ENCODE data around the gene KIRREL3. TPM values are rescaled to one million over a fixed set of nuclear protein-coding genes. Genes with fewer than 3 reads are reported as not detected.

KIRREL3 gene
- total and polyA plus RNA-seq, 5 donors, result 0.74 to 1.2 (median 1.0) TPM

DNA sequence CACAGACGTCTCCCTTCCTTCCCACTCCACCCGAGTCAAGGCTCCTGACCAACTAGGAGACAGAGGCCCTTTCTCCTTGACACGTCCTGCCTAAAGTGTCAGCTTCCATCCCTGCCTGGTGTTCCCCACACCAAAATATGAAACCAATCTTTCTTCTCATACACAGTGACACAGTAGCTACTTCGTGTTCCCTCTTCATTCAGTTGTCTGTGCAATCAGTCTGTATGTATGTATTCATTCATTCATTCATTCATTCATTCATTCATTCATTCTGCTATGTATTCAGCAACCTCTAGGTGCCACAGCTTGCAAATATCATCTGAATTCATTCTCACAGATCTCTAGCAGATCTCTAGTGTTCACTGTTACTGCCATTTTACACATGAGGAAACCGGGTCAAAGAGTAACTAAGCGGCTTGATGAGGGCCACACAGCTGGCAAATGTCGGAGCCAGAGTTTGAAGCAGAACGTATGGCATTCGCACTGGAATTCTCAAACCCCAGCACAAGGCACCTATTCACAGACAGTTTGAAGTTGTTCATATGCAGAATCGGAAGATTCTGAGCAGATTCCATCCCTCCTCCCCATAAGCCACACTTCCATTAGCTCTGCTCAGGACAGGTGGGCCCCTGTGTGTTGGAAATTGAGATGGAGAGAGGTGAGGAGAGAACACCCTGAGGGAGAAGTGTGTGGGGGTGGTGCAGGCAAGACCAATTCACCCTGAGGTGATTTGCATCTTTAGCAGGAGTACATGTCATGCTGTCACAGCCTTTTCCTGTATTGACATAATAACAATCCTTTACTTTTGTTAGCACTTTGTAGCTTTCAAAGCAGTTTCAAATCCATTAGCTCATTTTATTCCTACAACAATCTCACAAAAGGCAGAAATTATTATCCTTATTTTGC lies 369.4 kb downstream of the KIRREL3 start:
- Histone ChIP-seq H3K27me3 (ENCODE audit: control insufficient read depth, insufficient read depth) (no peaks in the 10 kb centered on the region), H3K27ac (ENCODE audit: low read length) (no peak overlapping the region), H3K9me3 (ENCODE audit: control insufficient read depth, low read length) (no peaks in the 10 kb centered on the region), H3K4me3 (ENCODE audit: low read length) (no peak overlapping the region), H3K4me1 (ENCODE audit: control insufficient read depth, insufficient read depth, low read length) (no peaks in the 10 kb centered on the region)
- ATAC-seq (no peak), DNase-seq (no peak)
- 78% methylated on average over 10 of the region's 10 CpGs for WGBS
- intact Hi-C loops (cut with DNase I), result no loop called here

DNA sequence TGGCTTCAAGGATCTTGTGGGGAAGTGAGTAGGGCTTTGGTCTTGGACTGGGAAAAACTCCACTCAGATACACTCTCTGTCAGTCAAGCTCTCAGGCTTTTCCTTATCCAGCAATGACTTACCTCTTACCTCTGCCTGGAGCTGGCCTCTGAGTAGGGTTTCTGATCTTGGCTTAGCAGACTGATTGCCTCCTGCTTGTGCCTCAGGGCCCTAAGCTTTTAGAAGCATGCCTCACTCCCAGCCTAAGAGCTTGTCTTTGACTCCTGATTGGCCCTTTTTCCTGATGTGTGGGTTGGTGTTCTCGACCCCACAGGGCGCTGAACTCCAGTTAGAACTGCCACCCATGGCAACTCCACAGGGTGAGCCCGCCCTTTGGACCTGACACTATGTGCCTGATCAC lies 370.1 kb downstream of the KIRREL3 start:
- Histone ChIP-seq H3K9me3 (ENCODE audit: control insufficient read depth, low read length) (no peaks in the 10 kb centered on the region), H3K27ac (ENCODE audit: low read length) (no peak overlapping the region), H3K4me3 (ENCODE audit: low read length) (no peak overlapping the region), H3K27me3 (ENCODE audit: control insufficient read depth, insufficient read depth) (no peaks in the 10 kb centered on the region), H3K4me1 (ENCODE audit: control insufficient read depth, insufficient read depth, low read length) (no peaks in the 10 kb centered on the region)
- DNase-seq, result no peak
- whole genome bisulfite sequencing, result 93% methylated on average over 3 of the region's 3 CpGs
- intact Hi-C loops (cut with DNase I), result no loop called here
- no peak for ATAC-seq

DNA sequence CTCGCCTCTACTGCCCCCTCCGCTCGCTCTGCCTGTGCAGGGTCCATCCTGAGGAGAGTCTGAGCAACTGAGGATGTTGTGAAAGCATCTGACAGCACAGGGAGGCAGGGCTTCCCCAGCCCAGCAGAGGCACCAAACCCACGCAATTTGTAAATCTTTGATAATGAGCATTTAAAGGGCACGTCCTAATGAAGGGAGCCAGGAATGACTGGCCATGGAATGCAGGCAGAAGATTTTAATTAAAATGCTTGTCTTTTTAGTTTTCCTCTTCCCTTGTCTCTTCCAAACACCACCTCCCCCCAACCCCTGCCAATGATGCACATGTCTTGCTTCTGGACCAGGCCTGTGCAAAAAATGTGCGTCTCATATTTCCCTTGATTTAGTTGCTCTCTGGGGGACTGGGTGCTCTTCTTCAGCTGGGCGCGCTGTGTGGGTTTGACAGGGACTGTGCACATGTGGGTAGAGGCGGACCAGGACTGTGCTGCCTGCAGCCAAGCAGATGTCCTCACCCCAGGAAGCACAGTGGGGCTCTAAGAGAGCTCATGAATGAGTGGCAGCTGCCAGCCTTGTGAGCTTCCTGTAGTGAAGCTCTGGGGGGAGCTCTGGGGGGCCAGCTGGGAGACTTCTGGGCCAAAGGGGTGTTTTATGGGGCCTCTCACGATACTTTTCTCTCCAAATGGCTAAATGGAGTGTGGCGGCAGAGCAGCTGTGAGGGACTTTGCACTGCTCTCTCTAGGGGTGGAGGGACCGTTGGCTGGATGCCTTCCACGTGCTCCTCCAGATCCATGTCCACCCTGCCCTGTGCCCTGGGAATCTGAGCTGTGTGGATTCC lies 371.6 kb downstream of the KIRREL3 start:
- Histone ChIP-seq H3K27ac (ENCODE audit: low read length) (no peak overlapping the region), H3K4me3 (ENCODE audit: low read length) (no peak overlapping the region), H3K9me3 (ENCODE audit: control insufficient read depth, low read length) (no peaks in the 10 kb centered on the region), H3K27me3 (ENCODE audit: control insufficient read depth, insufficient read depth) (no peaks in the 10 kb centered on the region), H3K4me1 (ENCODE audit: control insufficient read depth, insufficient read depth, low read length) (no peaks in the 10 kb centered on the region)
- intact Hi-C loops (cut with DNase I), result no loop called here
- 57% methylated on average over 13 of the region's 13 CpGs for WGBS
- ATAC-seq (peak in 1 of 2 donors; percentile 43), DNase-seq (no peak)

DNA sequence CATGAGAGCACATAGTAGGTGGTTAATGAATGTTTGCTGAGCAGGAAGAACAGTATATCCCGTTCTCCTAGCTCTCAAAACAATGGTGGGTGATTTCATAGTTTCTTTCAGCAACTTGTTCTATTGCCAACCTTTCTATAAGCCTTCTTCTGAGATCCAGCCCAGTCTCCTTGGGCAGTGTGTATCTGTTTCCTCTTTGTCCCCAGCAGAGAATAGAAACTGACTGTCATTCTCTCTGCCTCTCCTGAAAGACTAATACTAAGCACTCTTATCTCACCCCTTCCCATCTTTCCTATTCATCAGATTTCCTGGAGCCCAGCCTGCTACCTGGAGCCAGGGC lies 372.1 kb downstream of the KIRREL3 start:
- Histone ChIP-seq H3K4me3 (ENCODE audit: low read length) (no peak overlapping the region), H3K4me1 (ENCODE audit: control insufficient read depth, insufficient read depth, low read length) (no peaks in the 10 kb centered on the region), H3K27me3 (ENCODE audit: control insufficient read depth, insufficient read depth) (no peaks in the 10 kb centered on the region), H3K27ac (ENCODE audit: low read length) (no peak overlapping the region), H3K9me3 (ENCODE audit: control insufficient read depth, low read length) (no peaks in the 10 kb centered on the region)
- intact Hi-C loops (cut with DNase I), result no loop called here
- ATAC-seq (no peak), DNase-seq (no peak)
- 51% methylated on average over 1 of the region's 1 CpG for WGBS

DNA sequence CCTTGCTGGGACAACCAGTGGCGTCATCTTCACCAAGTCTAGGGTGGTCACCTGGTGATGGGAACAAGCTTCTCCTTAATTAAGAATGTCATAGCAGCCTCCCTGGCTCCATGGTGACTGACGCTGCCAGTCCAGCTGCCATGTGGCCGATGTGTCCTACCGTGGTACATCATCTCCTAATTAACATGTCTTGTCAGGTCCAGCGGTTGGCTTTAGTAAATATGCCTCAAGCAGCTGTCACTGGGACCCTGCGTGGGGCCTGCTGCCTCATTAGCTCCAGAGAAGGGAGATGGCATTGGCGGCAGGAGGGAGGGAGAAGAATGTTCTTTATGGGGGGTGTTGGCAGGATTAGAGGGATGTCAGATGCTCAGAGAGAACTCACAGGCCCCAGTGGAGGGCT lies 373.1 kb downstream of the KIRREL3 start:
- DNase-seq (no peak), ATAC-seq (no peak)
- Histone ChIP-seq H3K27ac (ENCODE audit: low read length) (no peak overlapping the region), H3K27me3 (ENCODE audit: control insufficient read depth, insufficient read depth) (no peaks in the 10 kb centered on the region), H3K4me1 (ENCODE audit: control insufficient read depth, insufficient read depth, low read length) (no peaks in the 10 kb centered on the region), H3K4me3 (ENCODE audit: low read length) (no peak overlapping the region), H3K9me3 (ENCODE audit: control insufficient read depth, low read length) (no peaks in the 10 kb centered on the region)
- intact Hi-C loops (cut with DNase I), result no loop called here
- 92% methylated on average over 7 of the region's 7 CpGs for WGBS

DNA sequence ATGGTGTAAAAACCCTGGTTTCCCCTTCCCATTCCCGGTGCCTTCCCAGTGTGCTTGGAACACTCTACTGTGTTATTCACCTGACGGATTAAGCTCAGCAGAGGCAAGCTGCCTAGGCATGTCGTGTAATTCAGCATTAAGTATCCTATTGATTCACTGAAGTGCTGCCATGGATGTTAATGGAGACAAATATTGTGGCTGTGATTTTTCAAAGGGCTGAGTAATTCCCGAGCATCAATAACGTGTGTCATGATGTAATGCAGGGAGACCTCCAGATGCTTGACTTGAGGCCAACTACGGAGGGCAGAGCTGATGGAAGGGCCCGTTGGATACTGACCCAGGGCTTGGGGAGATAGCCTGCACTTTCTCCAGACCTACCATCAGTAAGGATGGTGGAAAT lies 376.1 kb downstream of the KIRREL3 start:
- no peak for DNase-seq

DNA sequence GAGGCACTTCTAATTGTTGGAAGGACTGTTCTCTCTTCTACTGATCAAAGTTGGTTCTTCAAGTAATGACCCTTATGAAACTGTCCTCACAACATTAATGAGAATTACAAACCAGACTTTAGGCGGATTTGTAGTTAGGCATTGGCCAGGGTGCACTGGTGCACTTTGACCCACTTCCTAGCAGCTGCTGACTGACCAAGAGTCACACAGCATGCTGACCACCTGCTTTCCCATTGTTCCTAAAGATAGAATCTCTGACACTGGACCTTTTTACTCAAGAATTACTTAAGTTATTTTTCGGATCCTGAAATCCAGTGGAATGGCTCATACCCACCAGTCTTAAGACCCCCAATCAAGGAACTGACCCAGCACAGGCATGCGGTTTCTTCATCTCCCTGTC lies 381.1 kb downstream of the KIRREL3 start:
- WGBS, result 87% methylated on average over 3 of the region's 3 CpGs
- Histone ChIP-seq H3K4me1 (ENCODE audit: control insufficient read depth, insufficient read depth, low read length) (no peaks in the 10 kb centered on the region), H3K4me3 (ENCODE audit: low read length) (no peak overlapping the region), H3K27ac (ENCODE audit: low read length) (no peak overlapping the region), H3K27me3 (ENCODE audit: control insufficient read depth, insufficient read depth) (no peaks in the 10 kb centered on the region), H3K9me3 (ENCODE audit: control insufficient read depth, low read length) (no peaks in the 10 kb centered on the region)
- intact Hi-C loops (cut with DNase I), result no loop called here
- ATAC-seq, result no peak
- no peak for DNase-seq

More for the DNA sequence above, 376.1 kb downstream of the KIRREL3 start:
- Histone ChIP-seq H3K9me3 (ENCODE audit: control insufficient read depth, low read length) (no peaks in the 10 kb centered on the region), H3K4me3 (ENCODE audit: low read length) (no peak overlapping the region), H3K27ac (ENCODE audit: low read length) (no peak overlapping the region), H3K27me3 (ENCODE audit: control insufficient read depth, insufficient read depth) (no peaks in the 10 kb centered on the region), H3K4me1 (ENCODE audit: control insufficient read depth, insufficient read depth, low read length) (no peaks in the 10 kb centered on the region)
- intact Hi-C loops (cut with DNase I), result no loop called here
- WGBS, result 56% methylated on average over 7 of the region's 7 CpGs
- no peak for ATAC-seq

DNA sequence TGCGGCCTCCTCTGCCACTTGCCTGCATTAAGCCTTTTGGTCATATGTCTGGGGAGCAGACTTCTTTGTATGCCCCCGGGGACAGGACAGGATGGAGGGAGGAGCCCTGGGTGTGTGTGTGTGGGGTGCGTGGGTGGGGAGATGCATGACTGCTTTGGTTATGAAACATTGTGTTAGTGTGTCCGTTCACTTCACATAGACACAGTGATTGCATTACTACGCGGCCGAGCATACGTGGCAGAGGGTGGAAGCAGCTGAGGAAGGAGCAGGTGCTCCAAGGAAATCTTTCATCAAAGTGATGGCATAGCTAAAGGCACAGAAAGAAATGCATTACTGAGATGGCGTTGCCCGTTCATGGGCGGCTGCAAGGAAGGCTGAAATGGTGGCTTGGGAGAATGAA lies 384.7 kb downstream of the KIRREL3 start:
- H3K9me3 ChIP-seq (ENCODE audit: control insufficient read depth, low read length), result no peaks in the 10 kb centered on the region
- ATAC-seq (no peak), DNase-seq (no peak)
- H3K4me3 ChIP-seq (ENCODE audit: low read length), result no peak overlapping the region
- 78% methylated on average over 11 of the region's 11 CpGs for WGBS
- no peaks in the 10 kb centered on the region for H3K4me1 ChIP-seq (ENCODE audit: control insufficient read depth, insufficient read depth, low read length)
- H3K27ac ChIP-seq (ENCODE audit: low read length), result no peak overlapping the region
- intact Hi-C loops (cut with DNase I), result no loop called here
- H3K27me3 ChIP-seq (ENCODE audit: control insufficient read depth, insufficient read depth), result no peaks in the 10 kb centered on the region

DNA sequence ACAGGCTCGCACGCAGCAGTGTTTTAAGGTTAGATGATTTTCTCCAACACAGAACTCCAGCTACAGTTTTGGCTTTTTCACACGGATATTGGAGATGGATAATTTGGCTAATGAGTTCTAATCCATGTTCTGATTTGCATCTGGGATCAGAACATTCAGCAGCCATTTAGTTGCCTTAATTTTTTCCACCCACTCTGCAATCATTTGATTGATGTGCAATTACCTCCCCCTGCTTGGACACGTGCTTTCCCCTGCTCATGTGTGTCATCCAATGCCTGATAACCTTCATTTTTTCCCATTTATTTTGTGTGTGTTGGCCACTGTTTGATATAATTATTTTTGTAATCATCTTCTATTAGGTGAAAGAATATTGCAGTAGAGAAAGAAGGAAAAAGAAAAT lies 387.3 kb downstream of the KIRREL3 start:
- Histone ChIP-seq H3K27me3 (ENCODE audit: control insufficient read depth, insufficient read depth) (no peaks in the 10 kb centered on the region), H3K27ac (ENCODE audit: low read length) (no peak overlapping the region), H3K4me1 (ENCODE audit: control insufficient read depth, insufficient read depth, low read length) (no peaks in the 10 kb centered on the region), H3K9me3 (ENCODE audit: control insufficient read depth, low read length) (no peaks in the 10 kb centered on the region), H3K4me3 (ENCODE audit: low read length) (no peak overlapping the region)
- intact Hi-C loops (cut with DNase I), result no loop called here
- no peak for DNase-seq
- 79% methylated on average over 4 of the region's 4 CpGs for WGBS
- ATAC-seq, result no peak

DNA sequence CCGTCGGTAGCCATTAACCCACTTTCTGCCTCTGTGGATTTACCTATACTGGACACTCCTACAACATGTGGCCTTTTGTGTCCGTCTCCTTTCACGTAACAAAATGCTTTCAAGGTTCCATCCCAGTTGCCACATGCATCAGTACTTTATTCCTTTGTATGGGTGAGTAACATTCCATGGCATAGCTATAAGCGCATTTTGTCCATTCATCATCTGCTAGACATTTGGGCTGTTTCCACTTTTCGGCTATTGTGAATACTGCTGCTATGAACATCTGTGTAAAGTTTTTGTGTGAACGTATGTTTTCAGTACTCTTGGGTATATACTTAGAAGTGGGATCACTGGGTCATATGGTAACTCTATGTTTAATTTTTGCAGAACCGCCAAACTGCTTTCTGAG lies 387.9 kb downstream of the KIRREL3 start:
- Histone ChIP-seq H3K27me3 (ENCODE audit: control insufficient read depth, insufficient read depth) (no peaks in the 10 kb centered on the region), H3K4me3 (ENCODE audit: low read length) (no peak overlapping the region), H3K27ac (ENCODE audit: low read length) (no peak overlapping the region), H3K9me3 (ENCODE audit: control insufficient read depth, low read length) (no peaks in the 10 kb centered on the region), H3K4me1 (ENCODE audit: control insufficient read depth, insufficient read depth, low read length) (no peaks in the 10 kb centered on the region)
- ATAC-seq, result no peak
- intact Hi-C loops (cut with DNase I), result no loop called here
- 84% methylated on average over 8 of the region's 8 CpGs for WGBS
- DNase-seq, result no peak

DNA sequence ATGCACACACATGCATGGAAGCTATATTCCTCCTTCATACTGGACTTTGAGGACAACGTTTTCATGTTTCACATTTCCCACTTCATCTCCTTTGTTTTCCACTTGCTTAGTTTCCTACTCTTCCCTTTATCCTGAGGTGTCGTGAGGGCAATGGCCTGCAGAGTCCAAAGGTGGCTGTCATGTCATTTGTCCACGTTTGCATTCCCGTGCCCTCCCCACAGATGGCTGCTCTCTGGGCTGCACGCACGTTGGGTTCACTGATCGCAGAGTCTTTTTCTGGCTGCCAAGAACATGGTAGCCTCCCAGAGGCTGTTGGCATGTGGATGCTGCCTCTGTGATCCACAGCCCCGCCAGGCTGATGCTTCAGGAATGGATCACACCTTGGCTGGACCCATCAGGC lies 389.1 kb downstream of the KIRREL3 start:
- Histone ChIP-seq H3K4me3 (ENCODE audit: low read length) (no peak overlapping the region), H3K9me3 (ENCODE audit: control insufficient read depth, low read length) (no peaks in the 10 kb centered on the region), H3K27ac (ENCODE audit: low read length) (no peak overlapping the region), H3K4me1 (ENCODE audit: control insufficient read depth, insufficient read depth, low read length) (no peaks in the 10 kb centered on the region), H3K27me3 (ENCODE audit: control insufficient read depth, insufficient read depth) (no peaks in the 10 kb centered on the region)
- ATAC-seq (no peak), DNase-seq (no peak)
- intact Hi-C loops (cut with DNase I), result no loop called here
- 82% methylated on average over 8 of the region's 8 CpGs for WGBS

All from right cardiac atrium (tissue), 5 donors.